Measurements from ENCODE around the gene SEMA7A.

SEMA7A gene

GRCh38 chr15:74431645-74432044 lies 2.1 kb downstream of the SEMA7A start:
- no peak for DNase-seq (ENCODE audit: low read depth in 2 of 2, low spot score in 1 of 2)

GRCh38 chr15:74431116-74431515 lies 2.6 kb downstream of the SEMA7A start:
- DNase-seq (ENCODE audit: low read depth in 2 of 2, low spot score in 1 of 2) = no peak

GRCh38 chr15:74430510-74430951 lies 3.2 kb downstream of the SEMA7A start:
- no peak for DNase-seq (ENCODE audit: low read depth in 2 of 2, low spot score in 1 of 2)

- DNase-seq (ENCODE audit: low read depth in 2 of 2, low spot score in 1 of 2) = no peak
These were observed 3.9 kb downstream of the SEMA7A start for GRCh38 chr15:74429781-74430400.

GRCh38 chr15:74428970-74429780 lies 4.6 kb downstream of the SEMA7A start:
- no peak for DNase-seq (ENCODE audit: low read depth in 2 of 2, low spot score in 1 of 2)

- no peak for DNase-seq (ENCODE audit: low read depth in 2 of 2, low spot score in 1 of 2)
These were observed 5.3 kb downstream of the SEMA7A start for GRCh38 chr15:74428442-74428787.

- no peak for DNase-seq (ENCODE audit: low read depth in 2 of 2, low spot score in 1 of 2)
These were observed 5.9 kb downstream of the SEMA7A start for GRCh38 chr15:74427607-74428441.

GRCh38 chr15:74426404-74427281 lies 7.1 kb downstream of the SEMA7A start:
- DNase-seq (ENCODE audit: low read depth in 2 of 2, low spot score in 1 of 2) = no peak

GRCh38 chr15:74425630-74426029 lies 8.1 kb downstream of the SEMA7A start:
- DNase-seq (ENCODE audit: low read depth in 2 of 2, low spot score in 1 of 2) = no peak

- no peak for DNase-seq (ENCODE audit: low read depth in 2 of 2, low spot score in 1 of 2)
These were observed 8.7 kb downstream of the SEMA7A start for GRCh38 chr15:74424901-74425528.

- DNase-seq (ENCODE audit: low read depth in 2 of 2, low spot score in 1 of 2) = no peak
These were observed 10.1 kb downstream of the SEMA7A start for GRCh38 chr15:74423431-74424257.

- DNase-seq (ENCODE audit: low read depth in 2 of 2, low spot score in 1 of 2) = no peak
These were observed 10.9 kb downstream of the SEMA7A start for GRCh38 chr15:74422652-74423430.

GRCh38 chr15:74422265-74422651 lies 11.5 kb downstream of the SEMA7A start:
- DNase-seq (ENCODE audit: low read depth in 2 of 2, low spot score in 1 of 2) = no peak

GRCh38 chr15:74421302-74422245 lies 12.2 kb downstream of the SEMA7A start:
- DNase-seq (ENCODE audit: low read depth in 2 of 2, low spot score in 1 of 2) = no peak

- no peak for DNase-seq (ENCODE audit: low read depth in 2 of 2, low spot score in 1 of 2)
These were observed 13.4 kb downstream of the SEMA7A start for GRCh38 chr15:74420193-74420905.

- no peak for DNase-seq (ENCODE audit: low read depth in 2 of 2, low spot score in 1 of 2)
These were observed 14.3 kb downstream of the SEMA7A start for GRCh38 chr15:74419432-74419831.

Data from stimulated activated CD8-positive, alpha-beta memory T cell treated with anti-CD3 and anti-CD28 coated beads, Interleukin-4, amount 100 ng/mL, for 1 hour (primary cell).